GM21576 (cell line): ENCODE results near the gene BOD1L1.

Experiments
- ATAC-seq: cut with Tn5 transposase; IDR thresholded peaks from one replicate; pipeline ENCODE4 v1.9.1; 2021; ENCODE audit warnings: mild to moderate bottlenecking, moderate library complexity; ENCODE audit not compliant: unreplicated experiment

Gene BOD1L1

GRCh38 chr4:13540446-13541175, 86.9 kb downstream of the BOD1L1 start:
- no peak for ATAC-seq

- ATAC-seq, result no peak
Measured at GRCh38 chr4:13539619-13540445, 87.7 kb downstream of the BOD1L1 start.

GRCh38 chr4:13539047-13539618, 88.4 kb downstream of the BOD1L1 start:
- no peak for ATAC-seq

GRCh38 chr4:13538427-13538973, 89.0 kb downstream of the BOD1L1 start:
- ATAC-seq, result no peak

GRCh38 chr4:13537832-13538177, 89.7 kb downstream of the BOD1L1 start:
- no peak for ATAC-seq

- ATAC-seq, result no peak
Measured at GRCh38 chr4:13537011-13537831, 90.3 kb downstream of the BOD1L1 start.

- ATAC-seq, result no peak
Measured at GRCh38 chr4:13536607-13537006, 90.9 kb downstream of the BOD1L1 start.

GRCh38 chr4:13535708-13536361, 91.7 kb downstream of the BOD1L1 start:
- no peak for ATAC-seq

GRCh38 chr4:13535118-13535517, 92.4 kb downstream of the BOD1L1 start:
- ATAC-seq, result no peak

GRCh38 chr4:13534344-13535063, 93.0 kb downstream of the BOD1L1 start:
- ATAC-seq, result no peak

- ATAC-seq, result no peak
Measured at GRCh38 chr4:13533670-13534343, 93.7 kb downstream of the BOD1L1 start.

- no peak for ATAC-seq
Measured at GRCh38 chr4:13531625-13531998, 95.9 kb downstream of the BOD1L1 start.

GRCh38 chr4:13530823-13531624, 96.5 kb downstream of the BOD1L1 start:
- ATAC-seq, result no peak

- ATAC-seq, result no peak
Measured at GRCh38 chr4:13529128-13529919, 98.2 kb downstream of the BOD1L1 start.

GRCh38 chr4:13528821-13529127, 98.8 kb downstream of the BOD1L1 start:
- no peak for ATAC-seq

- peak; percentile 84 for ATAC-seq
Measured at GRCh38 chr4:13527981-13528820, 99.3 kb downstream of the BOD1L1 start.
